SKM-1 (cell line): ENCODE data around the gene PADI4.

Source experiments
- DNase-seq: peaks from one replicate; lab custom pipeline; 2025; ENCODE audit not compliant: unreplicated experiment; lab: John Stamatoyannopoulos, UW

PADI4 gene

DNA sequence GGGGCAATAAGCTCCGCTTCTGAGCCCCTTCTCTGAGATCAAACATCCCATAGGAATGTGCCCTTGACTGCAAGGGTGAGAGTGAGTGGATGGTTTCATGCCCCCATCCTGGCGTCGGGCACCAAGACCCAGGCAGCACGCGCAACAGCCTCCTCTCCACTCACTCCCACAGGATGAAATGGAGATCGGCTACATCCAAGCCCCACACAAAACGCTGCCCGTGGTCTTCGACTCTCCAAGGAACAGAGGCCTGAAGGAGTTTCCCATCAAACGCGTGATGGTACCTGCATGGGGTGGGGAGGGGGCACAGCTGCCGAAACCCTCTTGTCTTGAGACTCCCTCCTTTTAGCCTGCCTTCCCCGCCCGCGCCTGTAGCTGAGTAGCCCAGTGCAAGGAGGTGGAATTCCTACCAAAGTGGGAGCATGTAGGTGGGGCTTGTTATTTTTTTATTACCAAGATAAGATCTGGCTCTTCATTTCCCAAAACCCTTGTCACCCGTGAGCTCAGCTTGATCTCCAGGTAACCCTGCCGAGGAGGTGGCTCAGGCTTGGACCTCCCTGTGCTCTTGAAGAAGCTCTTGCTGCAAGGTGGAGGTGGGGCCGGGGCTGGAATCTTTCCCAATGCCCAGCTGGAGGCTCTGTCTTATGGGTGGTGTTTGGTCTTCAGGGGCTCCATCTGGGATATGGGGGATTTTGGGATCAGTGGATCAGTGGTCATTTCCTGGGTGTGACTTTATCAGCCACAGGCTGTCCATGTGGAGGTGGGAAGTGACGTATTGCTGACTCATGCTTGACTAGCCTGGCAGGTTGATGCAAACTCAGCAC is 40.0 kb downstream of the PADI4 start:
- no peak for DNase-seq

DNA sequence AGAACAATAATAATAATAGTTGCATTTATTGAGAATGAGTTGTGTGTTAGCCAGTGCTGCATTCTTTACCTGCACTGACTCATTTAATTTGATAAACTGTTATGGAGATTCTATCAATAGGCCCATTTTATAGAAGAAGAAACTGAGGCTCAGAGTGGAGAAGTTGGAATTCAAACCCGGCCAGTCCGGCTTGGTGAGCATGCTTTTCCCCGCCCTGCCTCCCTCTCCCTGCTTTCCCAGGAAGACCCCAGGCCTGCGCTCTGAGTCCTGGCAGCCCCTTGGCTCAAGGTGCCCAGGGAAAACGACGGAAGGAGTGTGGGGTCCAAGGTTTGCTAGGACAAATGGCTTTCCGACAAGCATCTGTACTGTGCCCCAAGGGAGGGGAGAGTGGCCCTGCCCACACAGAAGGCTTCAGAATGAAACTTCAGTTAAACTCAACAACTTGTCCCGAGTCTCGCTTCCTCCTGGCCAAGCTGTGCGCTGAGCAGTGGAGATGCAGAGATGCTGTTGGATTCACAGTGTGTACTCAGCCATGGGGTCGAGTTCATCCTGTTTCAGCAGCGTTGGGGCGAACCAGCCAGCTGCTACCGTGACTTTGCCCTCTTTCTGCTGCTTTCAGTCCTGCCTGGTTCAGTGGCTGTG is 40.7 kb downstream of the PADI4 start:
- DNase-seq, result no peak

DNA sequence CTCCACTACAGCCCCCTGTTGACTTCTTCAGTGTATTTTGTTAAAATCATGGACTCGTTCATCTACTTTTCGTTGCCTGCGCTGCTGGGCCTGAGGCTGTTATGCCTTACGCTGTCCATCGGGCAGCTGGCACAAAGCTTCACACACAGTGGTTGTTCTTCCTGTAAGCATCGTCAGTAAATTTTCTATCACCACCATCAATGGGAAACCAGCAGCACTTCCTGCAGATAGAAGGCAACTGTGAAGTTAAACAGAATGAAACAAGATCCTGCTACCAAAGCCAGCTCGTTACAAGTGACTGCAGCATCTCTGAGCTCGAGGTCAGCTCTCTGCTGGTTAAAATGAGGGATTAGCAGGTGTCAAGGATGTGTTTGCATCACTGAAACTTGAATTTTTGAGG is 42.1 kb downstream of the PADI4 start:
- no peak for DNase-seq

DNA sequence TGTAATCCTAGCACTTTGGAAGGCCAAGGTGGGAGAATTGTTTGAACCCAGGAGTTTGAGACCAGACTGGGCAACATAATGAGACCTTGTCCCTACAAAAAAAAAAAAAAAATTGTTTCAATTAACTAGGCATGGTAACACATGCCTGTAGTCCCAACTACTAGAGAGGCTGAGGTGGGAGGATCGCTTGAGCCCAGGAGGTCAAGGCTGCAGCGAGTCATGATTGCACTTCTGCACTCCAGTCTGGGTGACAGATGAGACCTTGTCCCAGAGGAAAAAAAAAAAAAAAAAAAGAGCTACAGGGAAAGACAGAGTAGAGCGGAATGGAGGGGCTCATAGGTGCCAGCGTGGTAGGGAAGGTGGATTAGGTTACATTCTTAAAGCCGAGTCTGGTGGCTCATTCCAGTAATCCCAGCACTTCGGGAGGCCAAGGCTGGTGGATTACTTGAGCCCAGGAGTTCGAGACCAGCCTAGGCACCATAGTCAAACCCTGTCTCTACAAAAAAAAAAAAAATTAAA is 43.0 kb downstream of the PADI4 start:
- no peak for DNase-seq

DNA sequence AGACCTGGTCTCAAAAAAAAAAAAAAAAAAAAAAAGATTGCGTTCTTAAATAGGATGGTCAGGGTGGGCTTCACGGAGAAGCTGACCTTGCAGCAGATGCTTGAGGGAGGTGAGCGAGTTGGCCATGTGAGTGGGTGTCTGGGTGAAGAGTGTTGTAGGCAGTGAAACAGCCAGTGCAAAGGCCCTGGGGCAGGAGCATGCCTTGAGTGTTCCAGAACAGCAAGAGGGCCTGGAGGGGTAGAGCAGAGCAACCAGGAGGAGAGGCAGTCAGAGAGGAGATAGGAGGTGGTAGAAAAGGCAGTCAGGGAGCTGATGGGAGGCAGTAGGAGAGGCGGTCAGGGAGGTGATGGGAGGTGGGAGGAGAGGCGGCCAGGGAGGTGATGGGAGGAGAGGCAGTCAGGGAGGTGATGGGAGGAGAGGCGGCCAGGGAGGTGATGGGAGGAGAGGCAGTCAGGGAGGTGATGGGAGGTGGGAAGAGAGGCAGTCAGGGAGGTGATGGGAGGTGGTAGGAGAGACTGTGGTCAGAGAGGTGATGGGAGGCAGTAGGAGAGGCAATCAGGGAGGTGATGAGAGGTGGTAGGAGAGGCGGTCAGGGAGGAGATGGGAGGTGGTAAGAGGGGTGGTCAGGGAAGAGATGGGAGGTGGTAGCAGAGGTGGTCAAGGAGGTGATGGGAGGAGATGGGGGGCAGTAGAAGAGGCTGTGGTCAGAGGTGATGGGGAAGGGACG is 43.8 kb downstream of the PADI4 start:
- DNase-seq, result no peak

DNA sequence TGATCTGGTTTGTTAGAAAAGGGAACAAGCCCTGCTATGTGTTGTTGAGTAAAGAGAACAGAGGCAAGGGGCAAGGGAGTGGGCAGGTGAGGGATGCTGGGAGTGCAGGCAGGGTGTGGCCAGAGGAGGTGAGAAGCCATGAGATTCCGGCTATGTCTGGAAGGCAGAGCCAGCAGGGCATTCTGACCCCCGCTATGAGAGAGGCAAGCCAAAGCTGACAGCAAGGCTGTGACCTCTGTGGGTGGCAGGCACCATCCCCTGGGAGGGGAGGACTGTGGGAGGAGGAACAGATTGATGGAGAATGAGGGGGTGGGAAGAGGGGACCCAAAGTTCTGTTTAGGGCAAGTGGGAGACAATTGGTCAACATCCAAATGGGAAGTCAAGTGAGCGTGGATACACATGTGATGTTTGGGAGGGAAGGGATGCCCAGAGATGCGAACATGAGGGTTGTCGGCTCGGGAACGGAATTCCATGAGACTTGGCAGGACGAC is 44.5 kb downstream of the PADI4 start:
- DNase-seq, result no peak

DNA sequence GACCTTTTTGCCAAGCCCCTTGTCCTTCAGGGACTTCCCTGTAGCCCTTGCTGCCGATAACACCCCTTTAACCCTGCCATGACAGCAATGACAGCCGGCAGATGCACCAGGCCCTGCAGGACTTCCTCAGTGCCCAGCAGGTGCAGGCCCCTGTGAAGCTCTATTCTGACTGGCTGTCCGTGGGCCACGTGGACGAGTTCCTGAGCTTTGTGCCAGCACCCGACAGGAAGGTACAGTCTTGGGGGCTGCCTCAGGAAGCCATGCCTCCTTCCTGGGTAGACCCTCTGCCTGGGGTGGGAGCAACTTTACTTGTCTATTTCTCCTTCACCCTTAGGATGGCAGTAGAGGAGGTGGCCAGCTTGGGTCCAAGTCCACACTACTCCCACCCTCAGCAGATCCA is 47.9 kb downstream of the PADI4 start:
- DNase-seq, result no peak

DNA sequence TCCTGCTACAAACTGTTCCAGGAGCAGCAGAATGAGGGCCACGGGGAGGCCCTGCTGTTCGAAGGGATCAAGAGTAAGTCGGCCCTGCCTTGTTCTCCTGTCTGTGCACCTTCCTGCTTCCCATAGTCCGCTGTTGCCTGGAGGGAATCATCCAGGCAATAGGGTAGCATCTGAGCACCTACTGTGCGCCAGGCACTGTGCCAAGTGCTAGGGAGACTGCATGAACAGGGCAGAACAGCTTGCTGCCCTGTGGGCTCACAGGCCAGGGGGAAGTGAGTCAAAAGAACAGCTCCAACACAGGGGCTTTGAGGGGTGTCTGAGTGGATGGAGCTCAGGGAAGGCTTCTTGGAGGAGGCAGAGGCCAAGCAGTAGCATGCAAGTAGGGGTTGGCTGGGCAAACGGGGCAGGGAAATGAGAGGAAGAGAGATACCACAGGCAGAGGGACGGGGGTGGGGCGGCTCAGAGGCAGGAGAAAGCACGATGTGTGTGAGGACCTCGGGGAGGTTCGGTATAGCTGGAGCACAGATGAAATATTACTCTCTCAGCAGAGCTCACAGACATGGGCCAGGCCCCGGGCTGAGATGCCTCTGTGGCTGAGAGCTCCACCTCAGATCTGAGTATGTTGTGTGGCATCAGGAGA is 48.5 kb downstream of the PADI4 start:
- DNase-seq, result no peak

DNA sequence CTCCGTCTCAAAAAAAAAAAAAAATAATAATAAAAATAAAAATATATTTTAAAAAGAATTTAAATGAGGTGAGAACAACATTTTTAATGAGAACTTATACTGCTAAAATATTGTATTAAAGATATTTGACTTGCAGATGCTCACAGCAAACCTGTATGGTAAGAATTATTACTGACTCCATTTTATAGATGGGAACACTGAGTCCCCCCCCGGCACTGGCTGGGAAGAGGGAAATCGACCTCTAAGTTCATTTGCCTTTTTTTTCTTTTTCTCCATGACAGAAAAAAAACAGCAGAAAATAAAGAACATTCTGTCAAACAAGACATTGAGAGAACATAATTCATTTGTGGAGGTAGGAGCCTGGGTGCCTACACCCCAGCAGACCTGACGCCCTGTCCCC is 50.6 kb downstream of the PADI4 start:
- no peak for DNase-seq

DNA sequence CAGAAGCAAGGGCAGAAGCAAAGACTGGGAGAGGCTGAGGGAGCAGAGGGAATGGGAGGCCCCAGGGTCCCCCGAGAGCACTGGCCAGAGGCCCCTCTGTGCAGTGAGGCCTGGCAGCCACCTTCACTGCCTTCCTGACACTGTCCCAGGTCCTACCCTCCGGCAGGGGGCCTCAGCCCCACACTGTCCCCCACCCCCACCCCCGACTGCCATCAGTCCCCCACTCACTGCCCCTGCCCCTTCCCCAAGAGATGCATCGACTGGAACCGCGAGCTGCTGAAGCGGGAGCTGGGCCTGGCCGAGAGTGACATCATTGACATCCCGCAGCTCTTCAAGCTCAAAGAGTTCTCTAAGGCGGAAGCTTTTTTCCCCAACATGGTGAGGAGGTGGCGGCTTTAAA is 51.0 kb downstream of the PADI4 start:
- no peak for DNase-seq

DNA sequence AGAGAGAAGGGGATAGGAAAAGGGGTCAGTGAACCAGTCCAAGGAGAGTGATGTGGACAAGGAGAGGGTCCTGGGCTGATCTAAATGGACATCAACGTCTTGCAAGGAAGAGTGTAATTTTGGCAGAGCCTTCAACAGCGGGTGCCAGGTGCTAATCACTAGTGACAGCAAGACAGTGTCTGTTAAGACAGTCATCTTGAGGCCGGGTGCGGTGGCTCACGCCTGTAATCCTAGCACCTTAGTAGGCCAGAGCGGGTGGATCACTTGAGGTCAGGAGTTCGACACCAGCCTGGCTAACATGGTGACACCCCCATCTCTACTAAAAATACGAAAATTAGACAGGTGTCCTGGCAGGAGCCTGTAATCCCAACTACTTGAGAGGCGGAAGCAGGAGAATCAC is 51.8 kb downstream of the PADI4 start:
- no peak for DNase-seq

DNA sequence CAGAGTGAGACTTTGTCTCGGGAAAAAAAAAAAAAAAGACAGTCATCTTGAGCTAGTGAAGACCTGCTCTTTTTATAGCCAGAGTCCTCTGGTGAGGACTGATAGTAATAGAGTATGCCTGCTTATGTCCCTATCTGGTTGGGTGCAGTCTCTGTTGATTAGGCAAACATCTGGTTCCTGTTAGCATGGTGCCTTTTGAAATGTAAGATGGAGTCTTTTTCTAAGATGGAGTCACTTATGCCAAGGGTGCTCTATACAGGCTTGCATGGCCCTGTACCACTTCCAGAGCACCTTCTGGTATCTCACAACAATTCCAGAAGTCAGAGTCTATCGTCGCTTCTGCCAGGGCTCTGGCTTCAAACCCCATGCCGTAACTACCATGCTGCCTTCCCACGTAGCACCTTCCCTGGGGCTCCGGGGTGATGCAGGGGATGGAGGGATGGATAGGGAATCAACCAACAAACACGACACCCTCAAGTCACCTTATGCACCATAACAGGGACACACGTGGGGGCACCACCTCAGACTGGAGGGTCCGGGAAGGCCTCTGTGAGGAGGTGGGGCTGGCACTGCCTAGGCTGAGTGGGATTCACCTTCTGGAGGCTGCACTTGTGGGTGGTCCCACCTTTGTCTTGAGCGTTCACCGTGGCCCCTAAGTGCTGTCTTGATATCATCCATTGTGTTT is 52.4 kb downstream of the PADI4 start:
- no peak for DNase-seq

DNA sequence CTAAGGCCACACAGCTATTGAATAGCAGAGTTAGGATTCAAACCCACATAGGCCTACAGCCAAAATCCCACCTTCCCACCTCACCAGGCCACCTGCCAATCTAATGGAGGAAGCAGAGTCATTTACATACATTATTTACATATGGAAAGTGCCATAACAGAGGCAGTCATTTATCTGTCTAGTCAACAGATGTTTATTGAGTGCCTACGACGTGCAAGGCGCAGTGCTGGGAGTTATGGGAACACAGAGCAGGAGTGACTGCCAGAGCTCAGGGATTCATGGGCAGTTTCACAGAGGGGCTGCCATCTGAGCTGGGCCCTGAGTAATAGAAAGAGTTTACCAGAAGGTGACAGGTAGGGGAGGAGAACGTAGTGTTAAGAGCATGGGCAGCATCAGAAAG is 53.7 kb downstream of the PADI4 start:
- DNase-seq, result no peak

DNA sequence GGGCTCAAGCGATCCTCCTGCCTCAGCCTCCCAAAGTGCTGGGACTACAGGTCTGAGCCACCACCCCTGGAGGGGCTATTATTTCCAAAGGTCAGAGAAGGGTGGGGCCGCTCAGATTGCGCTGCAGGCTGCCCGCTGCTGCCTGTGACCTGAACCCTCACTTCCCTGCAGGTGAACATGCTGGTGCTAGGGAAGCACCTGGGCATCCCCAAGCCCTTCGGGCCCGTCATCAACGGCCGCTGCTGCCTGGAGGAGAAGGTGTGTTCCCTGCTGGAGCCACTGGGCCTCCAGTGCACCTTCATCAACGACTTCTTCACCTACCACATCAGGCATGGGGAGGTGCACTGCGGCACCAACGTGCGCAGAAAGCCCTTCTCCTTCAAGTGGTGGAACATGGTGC is 55.4 kb downstream of the PADI4 start:
- no peak for DNase-seq

DNA sequence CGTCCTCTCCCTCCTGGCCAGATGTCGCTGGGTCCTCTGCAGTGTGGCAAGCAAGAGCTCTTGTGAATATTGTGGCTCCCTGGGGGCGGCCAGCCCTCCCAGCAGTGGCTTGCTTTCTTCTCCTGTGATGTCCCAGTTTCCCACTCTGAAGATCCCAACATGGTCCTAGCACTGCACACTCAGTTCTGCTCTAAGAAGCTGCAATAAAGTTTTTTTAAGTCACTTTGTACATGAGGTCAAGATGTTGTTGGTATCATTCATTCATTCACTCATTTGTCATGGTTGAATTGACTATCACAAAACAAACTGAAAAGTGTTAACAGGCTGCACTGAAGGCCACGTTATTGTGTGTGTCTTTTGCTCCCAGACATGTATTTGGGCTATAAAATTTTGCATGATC is 55.8 kb downstream of the PADI4 start:
- DNase-seq, result no peak

DNA sequence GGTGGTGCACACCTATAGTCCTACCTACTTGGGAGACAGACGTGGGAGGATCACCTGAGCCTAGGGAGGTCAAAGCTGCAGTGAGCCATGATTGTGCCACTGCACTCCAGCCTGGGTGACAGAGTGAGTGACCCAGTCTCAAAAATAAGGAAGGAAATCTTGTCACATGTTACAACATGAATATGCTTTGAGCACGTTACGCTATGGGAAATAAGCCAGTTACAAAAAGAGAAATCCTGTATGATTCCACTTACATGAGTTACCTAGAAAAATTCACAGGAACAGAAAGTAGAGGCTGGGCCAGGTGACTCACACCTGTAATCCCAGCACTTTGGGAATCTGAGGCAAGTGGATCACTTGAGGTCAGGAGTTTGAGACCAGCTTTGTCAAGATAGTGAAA is 57.3 kb downstream of the PADI4 start:
- peak; percentile 79 for DNase-seq

DNA sequence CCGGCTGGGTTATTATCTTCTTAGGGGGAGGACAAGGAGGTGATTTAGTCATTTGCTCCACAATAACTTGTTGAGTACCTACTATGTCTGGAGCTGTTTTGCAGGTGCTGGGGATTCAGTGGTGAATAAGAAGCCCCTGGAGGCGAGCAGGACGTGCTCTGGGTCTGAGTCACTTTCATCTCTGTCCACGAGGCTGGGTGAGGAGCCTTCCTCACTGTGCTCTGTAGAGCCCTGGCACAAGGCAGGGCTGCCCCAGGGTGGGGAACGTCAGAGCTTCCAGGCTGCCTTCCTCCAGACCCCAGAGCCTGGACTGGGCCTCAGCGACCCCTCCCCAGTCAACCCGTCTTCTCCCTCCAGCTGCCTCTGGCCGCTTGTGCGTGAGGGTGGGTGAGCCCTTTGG is 61.5 kb downstream of the PADI4 start:
- DNase-seq, result no peak

DNA sequence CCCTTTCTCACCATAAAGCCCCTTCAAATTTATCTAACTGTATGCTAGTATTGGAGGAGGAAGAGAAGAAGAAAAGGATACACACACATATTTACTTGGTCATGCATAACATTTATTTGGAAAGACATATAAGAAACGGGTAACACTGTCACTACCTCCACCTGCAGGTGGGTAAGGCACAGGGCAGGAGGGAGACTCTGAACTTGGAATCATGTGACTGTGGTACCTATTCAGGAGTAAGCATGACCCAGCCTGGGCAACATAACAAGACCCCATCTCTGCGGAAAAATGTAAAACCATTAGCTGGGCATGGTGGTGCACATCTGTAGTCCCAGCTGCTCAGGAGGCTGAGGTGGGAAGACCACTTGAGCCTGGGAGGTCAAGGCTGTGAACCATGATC is 62.6 kb downstream of the PADI4 start:
- peak; percentile 18 for DNase-seq

DNA sequence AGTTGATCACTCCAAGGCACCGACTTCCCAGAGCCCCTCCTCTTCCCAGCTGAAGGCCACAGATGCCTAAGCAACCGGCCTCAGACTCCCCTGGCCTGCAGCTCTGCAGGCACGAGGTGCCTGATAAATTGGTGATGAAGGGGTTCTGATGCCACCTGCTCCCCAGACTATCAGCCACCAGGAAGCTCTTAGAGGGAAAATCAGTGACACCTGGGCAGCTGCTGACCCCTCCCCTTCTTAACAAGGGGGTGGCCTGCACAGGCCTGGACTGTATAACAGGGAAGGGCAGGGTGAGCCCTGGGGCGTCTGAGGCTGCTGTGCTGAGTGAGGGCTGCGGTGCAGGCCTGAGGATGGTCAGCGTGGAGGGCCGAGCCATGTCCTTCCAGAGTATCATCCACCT is 63.9 kb downstream of the PADI4 start, which contains the start of gene PADI6:
Gene PADI6, plus strand, starts transcription at position 301 of the 400 bp plus-strand sequence. Its CDS starts 50 bp downstream, at position 351.
- no peak for DNase-seq

DNA sequence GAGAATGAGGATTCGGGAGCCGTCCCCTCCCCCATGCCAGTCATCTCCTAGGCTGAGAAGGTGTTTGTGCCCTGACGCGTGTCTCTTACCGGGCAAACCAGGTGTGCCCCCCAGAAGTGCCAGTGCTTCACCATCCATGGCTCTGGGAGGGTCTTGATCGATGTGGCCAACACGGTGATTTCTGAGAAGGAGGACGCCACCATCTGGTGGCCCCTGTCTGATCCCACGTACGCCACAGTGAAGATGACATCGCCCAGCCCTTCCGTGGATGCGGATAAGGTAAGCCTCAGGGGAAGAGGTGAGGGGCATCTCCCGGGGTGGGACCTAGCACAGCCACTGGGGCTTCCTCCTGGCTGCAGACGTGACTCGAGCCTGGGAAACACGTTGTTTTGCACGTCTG is 65.0 kb downstream of the PADI4 start:
- DNase-seq, result no peak

DNA sequence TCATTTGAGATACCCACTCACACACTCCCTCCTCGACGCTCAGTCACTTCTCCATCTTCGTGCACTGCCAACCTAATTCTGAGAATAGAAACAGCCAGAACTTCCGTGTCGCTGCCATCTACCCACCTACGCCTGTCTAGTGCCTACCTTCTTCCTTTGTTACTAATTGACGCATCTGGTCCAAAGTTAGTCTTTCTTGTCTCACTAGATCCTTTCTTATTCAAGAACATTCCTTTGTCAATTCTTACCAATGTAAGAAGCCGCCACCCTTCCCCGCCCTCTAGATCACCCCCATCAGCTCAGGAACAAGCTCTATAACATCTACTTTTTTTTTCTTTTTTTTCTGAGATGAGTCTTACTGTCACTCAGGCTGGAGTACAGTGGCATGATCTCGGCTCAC is 67.7 kb downstream of the PADI4 start:
- DNase-seq, result no peak
